ENCODE results near the gene STUM.

The STUM gene

DNA sequence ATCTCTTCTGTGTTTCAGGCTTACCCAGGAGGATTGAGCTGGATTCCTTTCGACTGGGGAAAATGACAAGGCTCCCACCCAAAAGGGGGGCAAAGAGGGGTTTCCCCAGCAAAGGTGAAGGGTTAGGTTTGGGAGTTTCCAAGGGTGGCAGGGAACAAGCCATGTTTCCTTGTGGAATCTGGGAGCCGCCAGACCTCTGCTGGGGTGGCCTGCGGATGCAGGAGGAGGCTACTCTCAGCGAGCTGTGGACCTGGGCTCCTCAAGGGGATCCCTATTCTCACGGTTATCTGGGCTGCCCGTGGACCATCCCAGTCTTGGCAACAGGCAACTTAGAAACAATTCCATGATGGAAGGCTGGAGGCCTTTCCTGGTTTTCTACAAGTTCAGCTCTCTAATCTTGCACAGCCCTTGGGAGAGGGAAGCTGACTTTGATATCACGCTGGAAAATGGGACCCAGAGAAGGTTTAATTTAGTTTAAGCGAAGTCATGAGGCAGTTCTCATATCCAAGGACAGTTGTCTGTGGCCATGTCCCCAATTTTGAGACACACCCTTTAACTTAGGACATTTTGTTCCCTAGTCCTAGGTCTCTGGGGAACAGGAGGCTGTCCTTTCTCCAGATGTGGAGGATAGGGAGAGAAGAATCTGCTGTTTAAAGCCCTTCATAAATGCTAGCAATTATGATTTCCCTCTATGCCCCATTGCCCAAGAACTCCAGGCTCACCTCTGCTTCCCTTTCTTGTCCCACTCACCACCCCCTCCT, 24.7 kb upstream of the STUM start:
- no peak for DNase-seq (ENCODE audit: low read depth in 1 of 2, low spot score in 1 of 2)
- in situ Hi-C loops (cut with HindIII; ENCODE audit: low pct_unique_long_range_greater_than_20kb, low sequenced_read_pairs): no loop called here
- no peak for TF ChIP-seq JUND (IDR thresholded peaks at IDR 0.05; ENCODE audit: low read depth)

DNA sequence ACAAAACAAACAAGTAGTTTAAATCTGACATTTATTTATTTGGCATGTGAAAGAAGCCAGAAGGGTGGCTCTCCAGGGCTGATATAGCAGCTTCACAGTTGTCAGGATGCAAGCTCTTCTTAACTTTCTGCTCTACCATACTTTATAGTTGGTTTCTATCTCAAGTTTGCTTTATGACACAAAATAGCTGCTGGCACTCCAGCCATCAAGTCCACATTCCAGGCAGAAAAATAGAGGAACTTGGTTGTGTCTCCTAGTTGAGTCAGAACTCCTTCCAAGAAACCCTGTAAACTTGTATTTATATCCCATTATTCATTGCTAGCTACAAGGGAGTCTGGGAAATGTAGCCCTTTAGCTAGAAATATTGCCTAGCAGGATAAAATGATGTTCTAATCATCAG, 24.0 kb upstream of the STUM start:
- in situ Hi-C loops (cut with HindIII; ENCODE audit: low pct_unique_long_range_greater_than_20kb, low sequenced_read_pairs): no loop called here
- TF ChIP-seq JUND (IDR thresholded peaks at IDR 0.05; ENCODE audit: low read depth): no peak
- no peak for DNase-seq (ENCODE audit: low read depth in 1 of 2, low spot score in 1 of 2)

DNA sequence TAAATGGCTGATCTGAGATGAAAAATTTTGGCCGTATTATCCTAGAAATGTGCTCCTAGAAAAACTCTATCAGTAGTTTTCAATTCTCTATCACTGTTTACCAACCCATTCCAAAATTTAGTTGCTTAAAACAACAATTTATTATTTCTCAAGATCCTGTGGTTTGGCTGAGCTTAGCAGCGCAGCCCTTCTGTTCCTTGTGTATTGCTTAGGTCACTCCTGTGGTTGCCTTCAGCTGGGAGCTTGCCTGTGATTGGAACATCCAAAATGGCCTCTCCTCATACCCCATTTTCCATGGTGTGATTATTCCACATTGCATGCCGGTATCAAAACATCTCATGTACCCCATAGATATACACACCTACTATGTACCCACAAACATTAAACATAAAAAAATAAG, 22.8 kb upstream of the STUM start:
- in situ Hi-C loops (cut with HindIII; ENCODE audit: low pct_unique_long_range_greater_than_20kb, low sequenced_read_pairs): no loop called here
- no peak for TF ChIP-seq JUND (IDR thresholded peaks at IDR 0.05; ENCODE audit: low read depth)
- DNase-seq (ENCODE audit: low read depth in 1 of 2, low spot score in 1 of 2): no peak

DNA sequence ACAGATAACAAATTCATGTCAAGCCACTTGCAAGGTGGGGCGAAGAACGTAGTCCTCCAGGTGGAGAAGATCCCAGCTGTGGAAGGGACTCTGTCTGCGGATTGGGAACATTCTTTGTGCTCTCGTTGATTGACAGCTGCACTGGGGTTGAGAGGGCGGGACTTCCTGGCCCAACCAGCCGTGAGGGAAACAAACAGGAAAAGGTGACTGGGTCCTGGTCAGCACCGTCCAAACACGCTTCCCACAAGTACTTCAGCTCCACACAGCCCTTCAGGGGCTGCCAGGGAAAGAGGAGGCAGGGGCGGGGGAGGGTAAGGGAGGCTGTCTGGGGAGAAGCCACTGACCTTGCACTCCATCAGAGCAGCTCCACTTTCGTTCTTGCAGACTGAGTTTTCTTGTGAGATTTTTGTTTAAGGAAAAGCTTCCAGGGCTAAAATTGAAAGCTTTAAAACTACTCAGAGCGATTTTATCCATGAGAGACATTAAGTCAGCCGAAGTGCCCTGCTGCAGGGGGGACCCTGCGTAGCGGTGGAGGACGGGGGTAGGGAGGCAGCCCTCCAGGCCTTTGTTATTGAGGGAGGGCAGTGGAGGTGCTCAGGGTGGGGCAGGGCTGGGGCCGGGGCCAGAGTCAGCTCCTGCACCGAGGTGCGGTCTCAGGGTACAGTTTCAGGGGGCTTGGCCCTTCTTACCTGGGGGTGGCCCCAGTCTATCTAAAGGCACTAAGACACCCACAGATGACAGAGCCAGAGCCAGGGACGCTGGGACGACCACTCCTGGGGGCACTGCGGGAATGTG, 21.6 kb upstream of the STUM start:
- in situ Hi-C loops (cut with HindIII; ENCODE audit: low pct_unique_long_range_greater_than_20kb, low sequenced_read_pairs): no loop called here
- peak in 1 of 2 experiments; percentile 73 for DNase-seq (ENCODE audit: low read depth in 1 of 2, low spot score in 1 of 2)
- no peak for TF ChIP-seq JUND (IDR thresholded peaks at IDR 0.05; ENCODE audit: low read depth)

DNA sequence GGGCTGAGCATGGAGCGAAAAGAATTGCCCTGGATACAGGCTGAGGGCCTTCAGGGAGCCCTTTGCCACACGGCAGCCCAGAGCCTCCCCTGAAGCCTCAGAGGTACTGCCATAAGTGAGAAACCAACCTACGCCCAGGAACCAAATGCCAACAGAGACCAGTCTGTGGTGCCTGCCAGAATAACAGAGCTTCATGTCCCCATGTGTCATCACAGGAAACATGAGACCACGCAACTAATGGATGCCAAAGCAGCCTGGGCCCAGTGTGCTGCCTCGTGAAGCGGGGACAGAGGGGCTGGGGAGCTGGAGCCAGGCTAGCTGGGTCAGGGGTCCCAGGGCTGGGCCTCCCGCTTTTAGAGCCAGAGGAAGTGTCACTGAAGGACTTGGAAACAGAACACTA, 18.7 kb upstream of the STUM start:
- in situ Hi-C loops (cut with HindIII; ENCODE audit: low pct_unique_long_range_greater_than_20kb, low sequenced_read_pairs): no loop called here
- TF ChIP-seq JUND (IDR thresholded peaks at IDR 0.05; ENCODE audit: low read depth): no peak
- no peak for DNase-seq (ENCODE audit: low read depth in 1 of 2, low spot score in 1 of 2)

DNA sequence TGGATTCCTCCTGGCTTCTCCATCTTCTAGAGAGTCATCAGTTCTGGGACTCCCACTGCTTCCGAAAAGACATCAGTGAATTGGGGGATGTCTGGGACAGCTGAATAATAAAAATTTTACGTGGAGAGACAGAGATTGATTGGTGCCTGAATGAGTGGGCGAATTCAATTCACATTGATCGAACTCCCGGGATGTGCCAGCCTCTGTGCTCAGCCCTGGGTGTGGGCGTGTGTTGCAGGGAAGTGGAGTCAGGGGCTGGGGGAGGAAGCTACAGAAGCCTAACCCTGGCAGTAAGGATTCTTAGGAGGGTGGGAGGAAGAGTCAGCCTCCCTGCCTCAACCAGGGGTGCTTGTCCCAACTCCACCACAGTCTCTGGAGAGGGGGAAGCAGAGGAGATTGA, 18.0 kb upstream of the STUM start:
- DNase-seq (ENCODE audit: low read depth in 1 of 2, low spot score in 1 of 2): no peak
- in situ Hi-C loops (cut with HindIII; ENCODE audit: low pct_unique_long_range_greater_than_20kb, low sequenced_read_pairs): no loop called here
- no peak for TF ChIP-seq JUND (IDR thresholded peaks at IDR 0.05; ENCODE audit: low read depth)

DNA sequence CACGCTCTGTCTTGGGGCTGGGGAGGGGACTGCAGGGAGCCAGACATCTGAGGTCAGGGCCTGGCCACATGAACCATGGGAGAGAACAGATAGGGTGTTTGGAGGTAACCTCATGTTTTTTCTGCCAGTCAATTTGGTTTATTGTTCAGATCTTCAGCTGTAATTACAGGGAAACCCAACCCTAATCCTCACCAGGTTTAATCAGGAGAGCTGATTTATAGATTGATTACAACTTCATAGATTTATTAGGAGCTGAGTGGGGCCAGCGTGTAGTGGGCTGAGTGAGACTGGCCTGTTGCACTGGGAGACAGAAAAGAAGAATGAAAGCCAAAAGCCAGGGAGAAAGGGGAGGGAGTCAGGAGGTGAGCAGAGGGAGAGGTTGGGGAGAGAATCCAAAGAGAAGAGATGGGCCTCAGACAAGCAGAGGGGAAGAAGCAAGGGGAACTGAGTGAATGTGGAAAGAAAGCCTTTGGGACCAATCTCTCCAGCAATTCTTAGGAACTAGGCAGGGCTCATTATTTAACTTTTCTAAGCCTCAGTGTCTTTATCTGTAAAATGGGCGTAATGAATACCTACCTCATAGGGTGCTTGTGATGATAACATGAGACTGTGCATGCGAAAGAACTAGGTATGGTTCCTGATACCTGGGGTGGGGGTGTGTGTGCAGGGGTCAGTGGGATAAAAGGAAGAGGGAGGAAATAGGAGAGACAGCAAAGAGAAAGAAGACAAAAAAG, 17.0 kb upstream of the STUM start:
- DNase-seq (ENCODE audit: low read depth in 1 of 2, low spot score in 1 of 2): no peak
- no peak for TF ChIP-seq JUND (IDR thresholded peaks at IDR 0.05; ENCODE audit: low read depth)
- in situ Hi-C loops (cut with HindIII; ENCODE audit: low pct_unique_long_range_greater_than_20kb, low sequenced_read_pairs): no loop called here

DNA sequence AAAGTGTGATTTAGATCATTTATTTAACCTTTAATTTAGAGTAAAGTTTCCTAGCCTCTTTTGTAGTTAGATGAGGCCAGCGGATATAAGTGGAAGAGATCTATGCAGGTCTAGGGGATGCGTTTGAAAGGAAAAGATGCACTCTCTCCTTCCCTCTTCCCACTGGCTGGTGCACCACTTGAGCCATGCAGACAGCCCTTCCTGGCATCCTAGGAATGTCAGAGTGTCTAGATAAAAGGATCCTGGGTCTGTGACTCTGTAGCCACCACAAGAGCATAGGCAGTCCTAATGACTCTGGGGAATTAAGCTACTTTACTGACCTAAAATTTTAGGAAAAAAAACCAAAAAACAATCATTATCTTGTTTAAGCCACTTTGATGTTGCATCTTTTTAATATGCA, 16.0 kb upstream of the STUM start:
- in situ Hi-C loops (cut with HindIII; ENCODE audit: low pct_unique_long_range_greater_than_20kb, low sequenced_read_pairs): no loop called here
- DNase-seq (ENCODE audit: low read depth in 1 of 2, low spot score in 1 of 2): no peak
- no peak for TF ChIP-seq JUND (IDR thresholded peaks at IDR 0.05; ENCODE audit: low read depth)

DNA sequence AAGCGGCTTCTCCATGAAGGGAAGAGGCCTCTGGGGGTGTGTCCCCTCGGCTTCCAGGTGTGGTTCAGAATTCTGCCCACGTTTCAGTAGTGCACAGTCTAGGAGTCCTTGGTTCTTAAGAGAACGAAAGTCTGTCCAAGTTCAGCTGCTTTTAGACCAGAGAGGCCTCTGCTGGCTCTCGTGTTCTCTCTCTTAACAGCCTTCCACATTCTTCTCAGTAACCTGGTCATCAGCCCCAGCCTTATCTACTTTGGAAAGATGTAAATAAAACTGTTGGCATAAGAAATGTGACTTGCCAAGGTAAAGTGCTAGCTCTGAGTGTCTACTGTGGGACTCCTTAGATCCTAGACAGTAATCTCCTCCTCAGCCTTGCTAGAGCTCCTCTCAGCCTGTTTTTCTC, 15.3 kb upstream of the STUM start:
- no peak for DNase-seq (ENCODE audit: low read depth in 1 of 2, low spot score in 1 of 2)
- TF ChIP-seq JUND (IDR thresholded peaks at IDR 0.05; ENCODE audit: low read depth): no peak
- in situ Hi-C loops (cut with HindIII; ENCODE audit: low pct_unique_long_range_greater_than_20kb, low sequenced_read_pairs): no loop called here

DNA sequence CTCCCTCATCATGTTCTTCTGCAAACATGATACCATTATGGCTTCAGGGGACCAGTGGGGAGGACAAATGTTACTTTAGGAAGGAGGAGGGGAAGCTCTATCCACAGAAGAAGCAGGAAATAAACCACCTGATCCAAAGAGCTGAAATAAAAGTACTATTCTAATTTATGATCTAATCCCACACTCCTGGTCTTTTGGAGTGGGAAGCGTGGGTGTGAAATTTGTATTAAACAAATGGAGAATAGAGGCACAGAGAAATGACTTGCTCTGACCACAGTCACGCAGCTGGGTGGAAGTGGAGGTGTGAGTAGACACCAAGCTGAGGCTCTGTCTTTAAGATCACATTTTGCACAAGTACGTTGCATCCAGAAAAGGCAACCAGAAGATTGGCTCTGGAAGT, 14.5 kb upstream of the STUM start:
- in situ Hi-C loops (cut with HindIII; ENCODE audit: low pct_unique_long_range_greater_than_20kb, low sequenced_read_pairs): no loop called here
- no peak for TF ChIP-seq JUND (IDR thresholded peaks at IDR 0.05; ENCODE audit: low read depth)
- DNase-seq (ENCODE audit: low read depth in 1 of 2, low spot score in 1 of 2): no peak

DNA sequence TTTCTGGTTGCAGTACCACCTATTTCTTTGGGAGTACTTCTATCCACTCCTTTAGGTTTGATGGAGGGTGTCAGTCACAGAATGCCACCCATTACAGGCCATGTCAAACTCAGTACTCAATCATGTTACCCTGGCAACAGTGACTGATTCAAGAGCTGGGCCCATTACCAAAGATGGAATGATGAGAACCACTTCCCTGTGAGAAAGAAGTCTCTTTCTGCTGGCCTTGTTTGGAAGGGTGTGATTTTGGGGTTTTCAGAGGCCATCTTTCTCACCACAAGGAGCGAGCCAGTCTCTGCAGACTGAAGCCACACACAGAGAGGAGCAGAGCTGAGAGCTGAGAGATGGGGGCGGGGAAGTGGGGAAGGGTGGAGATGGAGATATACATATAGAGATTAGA, 13.9 kb upstream of the STUM start:
- in situ Hi-C loops (cut with HindIII; ENCODE audit: low pct_unique_long_range_greater_than_20kb, low sequenced_read_pairs): no loop called here
- TF ChIP-seq JUND (IDR thresholded peaks at IDR 0.05; ENCODE audit: low read depth): no peak

DNA sequence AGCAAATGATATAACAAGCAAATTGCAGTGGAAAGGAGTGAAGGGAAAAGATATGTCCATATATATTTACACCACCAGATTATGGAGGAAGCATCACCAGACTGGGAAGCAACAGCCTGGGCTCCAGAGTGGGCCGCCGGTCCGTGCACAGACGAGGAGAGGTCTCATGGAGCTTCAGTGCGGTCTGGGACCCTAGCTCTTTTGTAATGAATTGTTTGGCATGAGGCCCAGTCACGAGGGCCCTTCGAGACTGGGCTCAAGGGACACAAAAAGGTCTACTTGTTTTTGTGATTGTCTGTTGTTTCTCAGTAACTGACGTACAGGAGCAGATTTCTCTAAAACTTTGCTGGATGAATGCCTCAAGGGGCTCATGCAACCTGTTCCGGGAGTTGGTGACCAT, 12.9 kb upstream of the STUM start:
- no peak for TF ChIP-seq JUND (IDR thresholded peaks at IDR 0.05; ENCODE audit: low read depth)
- in situ Hi-C loops (cut with HindIII; ENCODE audit: low pct_unique_long_range_greater_than_20kb, low sequenced_read_pairs): no loop called here
- no peak for DNase-seq (ENCODE audit: low read depth in 1 of 2, low spot score in 1 of 2)

More for the DNA sequence above, 13.9 kb upstream of the STUM start:
- no peak for DNase-seq (ENCODE audit: low read depth in 1 of 2, low spot score in 1 of 2)

DNA sequence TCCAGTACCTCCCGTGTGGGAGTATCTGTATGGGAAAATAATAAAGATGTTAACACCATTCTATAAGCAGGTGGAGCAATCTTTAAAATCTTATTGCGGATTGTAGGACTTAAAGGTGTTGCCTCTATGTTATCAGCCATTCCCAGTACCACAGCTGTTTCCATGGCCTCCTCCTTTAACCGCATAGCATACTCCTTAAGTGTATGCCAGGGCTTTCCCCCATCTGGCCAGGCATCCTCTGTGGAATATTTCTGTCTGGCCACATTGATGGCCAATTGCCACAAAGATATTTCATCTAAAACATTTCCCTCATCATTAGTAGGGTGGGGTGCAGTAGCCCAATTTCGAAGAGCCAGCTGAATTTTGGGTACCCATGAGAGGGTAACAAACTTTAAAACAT, 7.3 kb upstream of the STUM start:
- no peak for DNase-seq (ENCODE audit: low read depth in 1 of 2, low spot score in 1 of 2)
- in situ Hi-C loops (cut with HindIII; ENCODE audit: low pct_unique_long_range_greater_than_20kb, low sequenced_read_pairs): no loop called here
- TF ChIP-seq JUND (IDR thresholded peaks at IDR 0.05; ENCODE audit: low read depth): no peak

Measured in T47D (cell line).